Kidney (tissue), 14 donors: ENCODE data around the gene TRAF7. TPM values are rescaled to one million over a fixed set of nuclear protein-coding genes. Genes with fewer than 3 reads are reported as not detected.

Experiments used
- DNase-seq, 5 donors: peaks; one replicate each; pipeline ENCODE4 v3.0.0-alpha.2; 2013 to 2020
- FAIRE-seq: peaks from 2 replicates; lab custom pipeline; 2012; peaks lifted over from hg19 to GRCh38; lab: Jason Lieb, UNC
- H3K27ac ChIP-seq, 2 donors: one replicate each; pipeline ENCODE4 v1.7.0; 2013; ENCODE audit warnings: low read depth in 2 of 2, low read length in 2 of 2, inconsistent platforms in 1 of 2
- H3K27me3 ChIP-seq: one replicate; pipeline ENCODE4 v1.7.1; 2013; ENCODE audit warnings: low read length, inconsistent platforms; ENCODE audit not compliant: control insufficient read depth, insufficient read depth
- H3K36me3 ChIP-seq, 3 donors: one replicate each; pipeline versions ENCODE4 v1.7.0 to v1.7.1; 2013; ENCODE audit warnings: low read length in 3 of 3, control low read depth in 1 of 3, inconsistent platforms in 1 of 3; ENCODE audit not compliant: insufficient read depth in 3 of 3, control insufficient read depth in 2 of 3
- H3K4me1 ChIP-seq, 3 donors: one replicate each; pipeline versions ENCODE4 v1.7.0 to v1.7.1; 2013; ENCODE audit warnings: low read length in 3 of 3, inconsistent platforms in 1 of 3, low read depth in 1 of 3; ENCODE audit not compliant: control insufficient read depth in 2 of 3, insufficient read depth in 2 of 3
- H3K4me3 ChIP-seq, 3 donors: one replicate each; pipeline versions ENCODE4 v1.7.0 to v1.8.1; 2013; ENCODE audit warnings: low read length in 3 of 3, control low read depth in 1 of 3, inconsistent platforms in 1 of 3
- H3K9ac ChIP-seq, 3 donors: one replicate each; pipeline versions ENCODE4 v1.7.0 to v1.7.1; 2013; ENCODE audit warnings: low read length in 3 of 3, control low read depth in 1 of 3, inconsistent platforms in 1 of 3
- H3K9me3 ChIP-seq, 3 donors: one replicate each; pipeline versions ENCODE4 v1.7.0 to v1.7.1; 2013; ENCODE audit warnings: low read length in 3 of 3, control low read depth in 1 of 3, inconsistent platforms in 1 of 3; ENCODE audit not compliant: control insufficient read depth in 2 of 3, insufficient read depth in 1 of 3
- CTCF ChIP-seq: IDR thresholded peaks from 3 replicates; pipeline ENCODE4 v1.5.1; 2012; ENCODE audit warnings: mild to moderate bottlenecking, moderate library complexity, borderline replicate concordance; ENCODE audit not compliant: insufficient read depth; ENCODE audit errors: extremely low read depth
- intact Hi-C: fragments of 100-400 bp; cut with DNase I; formaldehyde crosslinking; loops from one replicate; pipeline ENCODE4 v1.11.1; 2022
- polyA plus RNA-seq: library from polyadenylated mRNA; stranded (reverse); fragments of 350-450 nt; fragmentation: Illumina TruSeq; extraction: RNeasy Lipid Tissue Mini Kit (QIAGEN cat#74804); gene quantifications from one replicate; pipeline ENCODE4 v1.2.3, GENCODE V29; 2014; ENCODE audit warnings: low read depth, low replicate concordance; ENCODE audit not compliant: insufficient read depth
- total RNA-seq: library from RNA; stranded (reverse); fragmentation: NEBNext Ultra II Directional; extraction: Animal tissue kit (Norgen Biotek cat#: 25700); gene quantifications from one replicate; pipeline ENCODE4 v1.2.1, GENCODE V29; 2021
- donor health status: control.
- donor health status: control.
- donor health status: control.
- donor health status: control.
- donor health status: control.
- donor health status: DM: yes; HTN: yes; CAD: no.
- donor health status: Normal renal cell carcinoma (clear cell type).

The TRAF7 gene
- total and polyA plus RNA-seq, 2 donors from 2014 or later = 26.1 to 66.8 TPM

GRCh38 chr16:2189252-2189893 lies 33.8 kb downstream of the TRAF7 start:
- no peak overlapping the region for H3K9ac ChIP-seq
- intact Hi-C loops = no loop called here

GRCh38 chr16:2190002-2190658 lies 34.5 kb downstream of the TRAF7 start:
- H3K9me3 ChIP-seq = no peaks in the 10 kb centered on the region
- peaks cover 0 to 2% (median 0%) of the 10 kb centered on the region in 3 donors for H3K4me1 ChIP-seq
- H3K36me3 ChIP-seq = no peaks in the 10 kb centered on the region
- no peak overlapping the region for H3K27ac ChIP-seq
- no peak overlapping the region for H3K4me3 ChIP-seq
- intact Hi-C loops = no loop called here
- FAIRE-seq (no peak), DNase-seq (no peak)
- TF ChIP-seq CTCF = no peak
- no peaks in the 10 kb centered on the region for H3K27me3 ChIP-seq
- no peak overlapping the region for H3K9ac ChIP-seq

More at GRCh38 chr16:2189252-2189893, 33.8 kb downstream of the TRAF7 start:
- Histone ChIP-seq H3K36me3 (no peaks in the 10 kb centered on the region), H3K27me3 (no peaks in the 10 kb centered on the region), H3K4me3 (no peak overlapping the region), H3K27ac (no peak overlapping the region), H3K9me3 (no peaks in the 10 kb centered on the region), H3K4me1 (no peaks in the 10 kb centered on the region)
- no peak for DNase-seq
- no peak for TF ChIP-seq CTCF
- FAIRE-seq = no peak

GRCh38 chr16:2190659-2191445 lies 35.3 kb downstream of the TRAF7 start:
- H3K4me1 ChIP-seq = peaks cover 0 to 3% (median 0%) of the 10 kb centered on the region in 3 donors

More at GRCh38 chr16:2190659-2191445, 35.3 kb downstream of the TRAF7 start:
- Histone ChIP-seq H3K9ac (no peak overlapping the region), H3K27ac (no peak overlapping the region), H3K4me3 (no peak overlapping the region), H3K36me3 (no peaks in the 10 kb centered on the region), H3K27me3 (no peaks in the 10 kb centered on the region), H3K9me3 (no peaks in the 10 kb centered on the region)
- TF ChIP-seq CTCF = no peak
- no peak for FAIRE-seq
- intact Hi-C loops = no loop called here
- DNase-seq = no peak
